Measurements from ENCODE around the gene ID2.

Gene ID2

GRCh38 chr2:8677646-8678592 lies 3.9 kb upstream of the ID2 start:
- no peak for TF ChIP-seq CTCF (conservative IDR thresholded peaks at IDR 0.05; ENCODE audit: low read depth)
- ChIA-PET CTCF (interaction anchor here (0.6 kb wide), 1 partner anchor 928 kb away, joined by 3 read pairs; no protein-coding TSS in a partner anchor), POLR2A (ENCODE audit: low non-redundant PET) (no interaction called here)
- peak overlapping the region; percentile 34; the same call in 1 of the 2 replicates for H3K27ac ChIP-seq
- DNase-seq (ENCODE audit: low spot score), result no peak

DNA sequence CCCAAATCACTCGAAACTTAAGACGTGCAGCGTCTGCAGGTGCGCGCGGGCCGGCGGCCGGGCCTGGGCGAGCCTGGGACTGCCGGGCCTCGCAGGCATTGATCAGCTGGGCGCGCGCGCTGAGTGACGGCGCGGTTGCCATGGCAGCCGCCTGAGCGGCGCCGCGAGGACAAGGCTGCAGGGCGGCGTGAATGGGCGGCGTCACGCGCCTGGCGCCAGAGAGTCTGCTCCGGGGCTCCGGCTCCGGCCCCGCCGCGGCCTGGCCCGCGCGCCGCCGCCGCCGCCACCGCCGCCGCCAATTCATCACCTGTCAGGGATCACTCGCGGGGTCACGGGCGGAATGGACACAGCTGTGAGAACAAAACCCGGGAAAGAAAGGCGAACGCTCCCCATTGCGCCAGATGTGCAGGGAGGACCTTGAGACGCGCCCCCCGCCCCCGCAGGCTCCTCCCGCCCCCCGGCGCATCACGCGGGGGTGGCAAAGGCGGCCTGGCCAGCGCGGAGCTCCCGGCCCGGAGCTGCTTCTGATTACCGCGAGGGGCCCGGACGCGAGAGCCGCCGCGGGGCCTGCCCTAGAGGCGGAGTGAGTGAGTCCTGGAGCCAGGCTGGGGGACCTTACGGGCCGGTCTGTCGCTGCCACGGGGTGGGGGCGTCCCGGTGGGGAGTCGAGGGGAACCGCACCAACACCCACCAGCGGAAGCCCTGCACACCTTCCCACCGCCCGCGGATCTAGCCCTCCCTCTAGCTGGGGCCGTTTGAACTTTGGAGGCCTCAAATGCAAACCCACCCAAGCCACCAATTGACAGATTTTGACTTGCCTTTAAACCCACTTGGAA lies 2.9 kb upstream of the ID2 start:
- ChIA-PET CTCF (interaction anchor here (0.6 to 1.1 kb wide), 2 partner anchors 154 to 1567 kb away, joined by 3 read pairs; no protein-coding TSS in a partner anchor), POLR2A (ENCODE audit: low non-redundant PET) (interaction anchor here (0.5 kb wide), 1 partner anchor 35 kb away, joined by 3 read pairs; no protein-coding TSS in a partner anchor)
- no peak for TF ChIP-seq CTCF (conservative IDR thresholded peaks at IDR 0.05; ENCODE audit: low read depth)
- H3K27ac ChIP-seq, result peak overlapping the region; percentile 34; the same call in 1 of the 2 replicates
- DNase-seq (ENCODE audit: low spot score), result peak; percentile 89

DNA sequence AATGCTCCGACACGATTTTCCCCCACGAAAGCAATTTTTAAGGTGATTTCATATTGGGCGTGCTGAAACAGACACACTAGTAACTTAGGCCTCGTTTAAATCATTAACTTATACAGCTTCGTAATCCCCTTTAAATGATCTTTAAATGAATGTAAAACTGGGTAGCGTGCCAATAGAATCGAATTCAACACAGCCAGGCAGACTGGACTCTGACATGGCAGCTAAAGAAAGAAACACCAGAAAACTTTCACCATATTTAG lies 2.4 kb upstream of the ID2 start:
- ChIA-PET CTCF (interaction anchor here (0.6 to 1.1 kb wide), 2 partner anchors 154 to 1568 kb away, joined by 3 read pairs; no protein-coding TSS in a partner anchor), POLR2A (ENCODE audit: low non-redundant PET) (interaction anchor here (0.5 kb wide), 1 partner anchor 34 kb away, joined by 3 read pairs; no protein-coding TSS in a partner anchor)
- no peak overlapping the region for H3K27ac ChIP-seq
- DNase-seq (ENCODE audit: low spot score), result no peak
- no peak for TF ChIP-seq CTCF (conservative IDR thresholded peaks at IDR 0.05; ENCODE audit: low read depth)

DNA sequence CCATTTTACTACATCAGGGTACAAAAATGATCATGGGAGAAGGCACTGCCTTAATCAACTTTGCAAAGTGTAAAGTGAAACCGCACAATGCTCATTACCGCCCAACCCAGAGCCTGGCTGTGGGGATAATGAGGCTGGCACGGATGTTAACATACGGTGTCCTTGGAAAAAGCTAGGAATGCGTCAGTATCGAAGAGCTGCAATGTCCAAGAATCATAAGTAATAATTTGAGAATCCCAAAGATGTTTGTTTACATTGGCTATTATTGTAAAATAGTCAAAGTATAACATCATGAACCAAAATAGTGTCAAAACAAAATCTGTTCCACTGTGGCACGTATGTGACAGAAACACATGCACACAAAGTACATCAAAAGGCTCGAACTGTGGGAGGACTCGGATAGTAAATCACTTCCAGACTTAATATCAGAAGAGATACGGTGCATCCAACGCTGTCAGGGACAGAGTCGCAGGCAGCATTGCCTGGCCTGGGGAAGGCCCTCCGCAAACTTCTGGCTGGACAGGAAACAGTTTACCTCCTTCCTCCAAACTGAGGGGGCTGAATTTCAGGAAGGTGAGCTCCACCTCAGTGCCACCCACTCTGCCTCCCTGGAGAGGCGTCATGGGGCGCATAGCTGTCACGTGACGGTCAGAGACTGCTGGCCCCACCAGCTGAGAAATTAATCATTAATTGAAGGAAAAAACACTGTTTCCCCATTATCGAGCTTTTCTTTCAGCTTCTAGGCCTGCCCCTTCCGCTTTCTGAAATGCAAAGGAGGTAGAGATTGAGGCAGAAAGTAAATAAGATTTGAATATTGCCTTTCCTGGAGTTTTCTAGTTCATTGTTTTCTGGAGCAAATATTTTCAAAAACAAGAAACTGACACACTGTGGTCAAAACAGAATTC lies 1.8 kb upstream of the ID2 start:
- DNase-seq (ENCODE audit: low spot score), result no peak
- no peak overlapping the region for H3K27ac ChIP-seq
- ChIA-PET CTCF (interaction anchor here (0.6 to 1.2 kb wide), 9 partner anchors 27 to 1582 kb away, joined by 3 to 4 read pairs (median 3); no protein-coding TSS in a partner anchor), POLR2A (ENCODE audit: low non-redundant PET) (interaction anchor here (0.5 to 0.7 kb wide), 3 partner anchors 34 to 1492 kb away, joined by 3 to 5 read pairs (median 4); no protein-coding TSS in a partner anchor)
- TF ChIP-seq CTCF (conservative IDR thresholded peaks at IDR 0.05; ENCODE audit: low read depth), result no peak

GRCh38 chr2:8680822-8681760 lies 765 bp upstream of the ID2 start:
- ChIA-PET POLR2A (ENCODE audit: low non-redundant PET) (interaction anchor here (0.6 to 0.7 kb wide), 3 partner anchors 371 to 1491 kb away, joined by 3 to 5 read pairs (median 4); no protein-coding TSS in a partner anchor), CTCF (interaction anchor here (0.6 to 1.2 kb wide), 10 partner anchors 28 to 1781 kb away, joined by 3 to 11 read pairs (median 3); no protein-coding TSS in a partner anchor)
- H3K27ac ChIP-seq, result peak overlapping the region; percentile 42; the same call in 1 of the 2 replicates
- peak; percentile 55 for DNase-seq (ENCODE audit: low spot score)
- no peak for TF ChIP-seq CTCF (conservative IDR thresholded peaks at IDR 0.05; ENCODE audit: low read depth)

All from RWPE1 (cell line).